Subcutaneous abdominal adipose tissue (tissue), 5 donors: ENCODE results near the gene CYP11A1.
"Not testable (repeated sequence)": the region's sequence is repeated elsewhere in the genome, so short reads cannot be mapped to it uniquely, and the experiment has no call there.

Experiments used
- H3K27ac ChIP-seq: one replicate; pipeline ENCODE4 v1.7.0; 2013; ENCODE audit warnings: low read depth, mild to moderate bottlenecking, inconsistent platforms, low read length, moderate library complexity
- H3K27me3 ChIP-seq, 5 donors: one replicate each; pipeline ENCODE4 v1.7.0; 2013; ENCODE audit warnings: low read length in 5 of 5, inconsistent platforms in 1 of 5; ENCODE audit not compliant: control insufficient read depth in 5 of 5, insufficient read depth in 4 of 5
- H3K36me3 ChIP-seq, 5 donors: one replicate each; pipeline ENCODE4 v1.7.0; 2013; ENCODE audit warnings: low read length in 5 of 5; ENCODE audit not compliant: control insufficient read depth in 5 of 5, insufficient read depth in 5 of 5
- H3K4me1 ChIP-seq, 5 donors: one replicate each; pipeline ENCODE4 v1.7.0; 2013; ENCODE audit warnings: low read length in 5 of 5, mild to moderate bottlenecking in 3 of 5, moderate library complexity in 1 of 5; ENCODE audit not compliant: control insufficient read depth in 5 of 5, insufficient read depth in 5 of 5
- H3K4me3 ChIP-seq, 5 donors: one replicate each; pipeline ENCODE4 v1.7.0; 2013; ENCODE audit warnings: low read length in 5 of 5, low read depth in 1 of 5
- H3K9ac ChIP-seq, 5 donors: one replicate each; pipeline ENCODE4 v1.7.0; 2013; ENCODE audit warnings: low read length in 5 of 5, mild to moderate bottlenecking in 4 of 5, moderate library complexity in 3 of 5
- H3K9me3 ChIP-seq, 5 donors: one replicate each; pipeline ENCODE4 v1.7.0; 2013; ENCODE audit warnings: low read length in 5 of 5; ENCODE audit not compliant: control insufficient read depth in 5 of 5
- donor health status: healthy.
- donor health status: healthy.
- donor health status: healthy.
- donor health status: healthy.
- donor health status: healthy.

Gene CYP11A1

GRCh38 chr15:74395319-74396145 is 28.1 kb upstream of the CYP11A1 start:
- no peaks in the 10 kb centered on the region for H3K4me1 ChIP-seq
- H3K9me3 ChIP-seq = no peaks in the 10 kb centered on the region
- no peak overlapping the region for H3K4me3 ChIP-seq
- H3K27ac ChIP-seq = no peak overlapping the region
- no peak overlapping the region for H3K9ac ChIP-seq
- H3K27me3 ChIP-seq = peaks cover 0 to 13% (median 2%) of the 10 kb centered on the region in 5 donors
- no peaks in the 10 kb centered on the region for H3K36me3 ChIP-seq

- H3K4me3 ChIP-seq = no peak overlapping the region
- H3K27ac ChIP-seq = no peak overlapping the region
- H3K4me1 ChIP-seq = no peaks in the 10 kb centered on the region
- H3K36me3 ChIP-seq = no peaks in the 10 kb centered on the region
- no peak overlapping the region for H3K9ac ChIP-seq
- no peaks in the 10 kb centered on the region for H3K9me3 ChIP-seq
- peaks cover 0 to 6% (median 2%) of the 10 kb centered on the region in 5 donors for H3K27me3 ChIP-seq
These were observed 26.8 kb upstream of the CYP11A1 start for GRCh38 chr15:74394090-74394846.

- Histone ChIP-seq H3K36me3 (no peaks in the 10 kb centered on the region), H3K9ac (no peak overlapping the region), H3K27ac (no peak overlapping the region), H3K27me3 (peaks cover 0 to 6% (median 6%) of the 10 kb centered on the region in 5 donors), H3K4me3 (no peak overlapping the region), H3K9me3 (no peaks in the 10 kb centered on the region), H3K4me1 (no peaks in the 10 kb centered on the region)
These were observed 26.0 kb upstream of the CYP11A1 start for GRCh38 chr15:74393423-74393822.

GRCh38 chr15:74392902-74393301 is 25.5 kb upstream of the CYP11A1 start:
- no peak overlapping the region for H3K9ac ChIP-seq
- no peak overlapping the region for H3K27ac ChIP-seq
- H3K4me3 ChIP-seq = no peak overlapping the region
- no peaks in the 10 kb centered on the region for H3K36me3 ChIP-seq
- H3K4me1 ChIP-seq = no peaks in the 10 kb centered on the region
- H3K9me3 ChIP-seq = no peaks in the 10 kb centered on the region
- peaks cover 0 to 8% (median 6%) of the 10 kb centered on the region in 5 donors for H3K27me3 ChIP-seq

- no peak overlapping the region for H3K27ac ChIP-seq
- no peak overlapping the region for H3K9ac ChIP-seq
These were observed 25.0 kb upstream of the CYP11A1 start for GRCh38 chr15:74392451-74392830.

GRCh38 chr15:74391582-74392450 is 24.4 kb upstream of the CYP11A1 start:
- Histone ChIP-seq H3K27ac (no peak overlapping the region), H3K9ac (no peak overlapping the region)

More at GRCh38 chr15:74392451-74392830, 25.0 kb upstream of the CYP11A1 start:
- no peaks in the 10 kb centered on the region for H3K4me1 ChIP-seq
- H3K9me3 ChIP-seq = no peaks in the 10 kb centered on the region
- no peaks in the 10 kb centered on the region for H3K36me3 ChIP-seq
- H3K27me3 ChIP-seq = peaks cover 0 to 8% (median 7%) of the 10 kb centered on the region in 5 donors
- no peak overlapping the region for H3K4me3 ChIP-seq

GRCh38 chr15:74390647-74391288 is 23.3 kb upstream of the CYP11A1 start:
- peaks cover 0 to 8% (median 6%) of the 10 kb centered on the region in 5 donors for H3K27me3 ChIP-seq
- H3K9me3 ChIP-seq = no peaks in the 10 kb centered on the region
- peaks cover 0 to 10% (median 9%) of the 10 kb centered on the region in 5 donors for H3K4me1 ChIP-seq

More at GRCh38 chr15:74391582-74392450, 24.4 kb upstream of the CYP11A1 start:
- Histone ChIP-seq H3K27me3 (peaks cover 0 to 8% (median 6%) of the 10 kb centered on the region in 5 donors), H3K9me3 (no peaks in the 10 kb centered on the region), H3K36me3 (no peaks in the 10 kb centered on the region), H3K4me3 (no peak overlapping the region), H3K4me1 (no peaks in the 10 kb centered on the region)

GRCh38 chr15:74390049-74390646 is 22.7 kb upstream of the CYP11A1 start:
- peaks cover 0 to 15% (median 11%) of the 10 kb centered on the region in 5 donors for H3K4me1 ChIP-seq
- not testable (repeated sequence) for H3K9ac ChIP-seq, H3K27ac ChIP-seq, H3K9me3 ChIP-seq, H3K36me3 ChIP-seq, H3K27me3 ChIP-seq, H3K4me3 ChIP-seq

More at GRCh38 chr15:74390647-74391288, 23.3 kb upstream of the CYP11A1 start:
- Histone ChIP-seq H3K9ac (no peak overlapping the region), H3K27ac (no peak overlapping the region), H3K36me3 (no peaks in the 10 kb centered on the region), H3K4me3 (no peak overlapping the region)
